Measurements from ENCODE around the gene LHFPL6.

LHFPL6 gene

DNA sequence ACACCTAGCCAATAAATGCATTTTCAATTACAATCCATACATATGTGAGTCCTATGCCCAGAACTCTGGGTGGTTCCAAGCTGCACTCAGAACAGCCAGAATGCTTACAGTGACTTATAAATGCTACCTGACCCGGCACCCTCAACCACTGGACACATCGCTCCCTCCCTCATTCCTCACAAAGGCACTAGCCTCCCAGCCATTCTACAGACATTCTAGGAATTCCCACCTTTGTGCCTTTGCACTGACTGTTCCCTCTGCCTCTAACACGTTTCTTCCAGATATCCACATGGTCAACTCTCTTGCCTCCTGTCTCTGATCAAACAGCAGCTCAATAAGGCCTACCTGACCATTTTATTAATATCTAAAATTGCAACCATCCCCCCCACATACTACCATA is 99.9 kb downstream of the LHFPL6 start:
- TF ChIP-seq GATA2 (IDR thresholded peaks at IDR 0.05; ENCODE audit: low read depth, low read length) (no peak), GATA3 (IDR thresholded peaks at IDR 0.05; ENCODE audit: low read depth, low read length) (no peak)

GRCh38 chr13:39501702-39502324 is 101.2 kb downstream of the LHFPL6 start:
- no peak for TF ChIP-seq GATA3 (IDR thresholded peaks at IDR 0.05; ENCODE audit: low read depth, low read length)
- TF ChIP-seq GATA2 (IDR thresholded peaks at IDR 0.05; ENCODE audit: low read depth, low read length): no peak

- TF ChIP-seq GATA3 (IDR thresholded peaks at IDR 0.05; ENCODE audit: low read depth, low read length) (no peak), GATA2 (IDR thresholded peaks at IDR 0.05; ENCODE audit: low read depth, low read length) (no peak)
Observed at GRCh38 chr13:39499604-39500003, 103.4 kb downstream of the LHFPL6 start.

DNA sequence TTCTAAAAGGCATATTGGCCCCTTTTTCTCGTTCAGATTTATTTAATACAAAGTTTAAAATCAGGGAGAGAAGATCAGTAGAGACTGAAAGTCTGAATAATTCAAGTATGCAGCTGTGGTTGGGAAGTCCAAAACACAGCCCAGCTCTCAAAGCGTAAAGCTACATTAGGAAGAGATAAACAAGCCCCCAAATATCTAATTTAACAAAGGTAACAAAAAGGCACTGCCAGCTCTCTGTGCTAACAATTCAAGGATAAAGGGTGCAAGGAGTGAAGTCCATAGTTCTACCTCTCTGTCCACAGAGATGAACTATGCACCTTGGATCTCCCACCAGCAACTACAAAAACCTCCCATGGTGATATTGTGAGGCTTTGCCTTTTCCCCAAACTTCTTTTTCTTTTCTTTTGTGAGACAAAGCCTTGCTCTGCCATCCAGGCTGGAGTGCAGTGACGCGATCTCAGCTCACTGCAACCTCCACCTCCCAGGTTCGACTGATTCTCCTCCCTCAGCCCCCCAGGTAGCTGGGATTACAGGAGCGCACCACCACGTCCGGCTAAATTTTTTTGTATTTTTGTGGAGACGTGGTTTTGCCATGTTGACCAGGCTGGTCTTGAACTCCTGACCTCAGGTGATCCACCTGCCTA is 104.4 kb downstream of the LHFPL6 start:
- no peak for TF ChIP-seq GATA2 (IDR thresholded peaks at IDR 0.05; ENCODE audit: low read depth, low read length)
- no peak for TF ChIP-seq GATA3 (IDR thresholded peaks at IDR 0.05; ENCODE audit: low read depth, low read length)

DNA sequence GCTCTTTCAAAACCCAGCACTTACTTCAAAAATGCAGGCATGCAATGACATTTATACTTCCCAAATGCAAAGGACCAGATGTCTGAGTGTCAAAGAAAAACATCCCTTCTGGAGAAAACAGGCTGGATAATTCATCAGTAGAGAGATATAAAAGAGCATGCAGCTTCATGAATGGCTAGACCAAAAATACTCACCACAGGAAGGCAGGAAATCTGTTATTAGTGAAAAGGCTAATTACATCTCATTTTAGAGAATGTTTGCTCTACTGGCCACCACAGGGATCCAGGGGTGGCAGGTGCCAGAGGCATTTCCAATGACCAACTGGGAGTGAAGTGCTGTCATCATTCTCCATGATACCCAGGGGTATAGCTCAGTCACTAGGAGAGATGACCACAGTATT is 106.5 kb downstream of the LHFPL6 start:
- TF ChIP-seq GATA3 (IDR thresholded peaks at IDR 0.05; ENCODE audit: low read depth, low read length) (no peak), GATA2 (IDR thresholded peaks at IDR 0.05; ENCODE audit: low read depth, low read length) (no peak)

DNA sequence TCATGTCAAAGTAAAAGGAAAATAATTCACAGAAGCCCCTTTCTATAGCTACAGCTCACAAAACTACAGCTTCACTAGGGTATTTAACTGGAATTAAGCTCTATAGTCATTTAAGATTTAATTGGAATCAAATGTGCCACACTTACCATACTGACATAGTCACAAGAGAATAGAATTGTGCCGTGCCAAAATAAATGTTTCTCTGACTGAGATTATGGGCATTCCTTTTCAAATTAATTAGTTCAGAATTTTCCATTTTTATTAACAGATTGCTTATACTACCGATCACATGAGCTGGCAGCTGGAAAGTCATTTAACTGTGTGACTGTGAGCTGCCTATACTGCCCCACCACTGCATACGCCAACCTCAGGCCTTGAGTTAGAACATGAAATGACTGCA is 108.4 kb downstream of the LHFPL6 start:
- TF ChIP-seq GATA3 (IDR thresholded peaks at IDR 0.05; ENCODE audit: low read depth, low read length) (no peak), GATA2 (IDR thresholded peaks at IDR 0.05; ENCODE audit: low read depth, low read length) (no peak)

GRCh38 chr13:39494006-39494405 is 109.0 kb downstream of the LHFPL6 start:
- no peak for TF ChIP-seq GATA3 (IDR thresholded peaks at IDR 0.05; ENCODE audit: low read depth, low read length)
- TF ChIP-seq GATA2 (IDR thresholded peaks at IDR 0.05; ENCODE audit: low read depth, low read length): no peak

- TF ChIP-seq GATA2 (IDR thresholded peaks at IDR 0.05; ENCODE audit: low read depth, low read length): no peak
- TF ChIP-seq GATA3 (IDR thresholded peaks at IDR 0.05; ENCODE audit: low read depth, low read length): no peak
Observed at GRCh38 chr13:39490136-39490535, 112.9 kb downstream of the LHFPL6 start.

- TF ChIP-seq GATA2 (IDR thresholded peaks at IDR 0.05; ENCODE audit: low read depth, low read length) (no peak), GATA3 (IDR thresholded peaks at IDR 0.05; ENCODE audit: low read depth, low read length) (no peak)
Observed at GRCh38 chr13:39486758-39487157, 116.2 kb downstream of the LHFPL6 start.

- TF ChIP-seq GATA3 (IDR thresholded peaks at IDR 0.05; ENCODE audit: low read depth, low read length) (no peak), GATA2 (IDR thresholded peaks at IDR 0.05; ENCODE audit: low read depth, low read length) (no peak)
Observed at GRCh38 chr13:39485314-39485700, 117.7 kb downstream of the LHFPL6 start.

- TF ChIP-seq GATA2 (IDR thresholded peaks at IDR 0.05; ENCODE audit: low read depth, low read length) (no peak), GATA3 (IDR thresholded peaks at IDR 0.05; ENCODE audit: low read depth, low read length) (no peak)
Observed at GRCh38 chr13:39484506-39485313, 118.3 kb downstream of the LHFPL6 start.

- TF ChIP-seq GATA2 (IDR thresholded peaks at IDR 0.05; ENCODE audit: low read depth, low read length) (no peak), GATA3 (IDR thresholded peaks at IDR 0.05; ENCODE audit: low read depth, low read length) (no peak)
Observed at GRCh38 chr13:39483326-39483725, 119.7 kb downstream of the LHFPL6 start.

- TF ChIP-seq GATA3 (IDR thresholded peaks at IDR 0.05; ENCODE audit: low read depth, low read length) (no peak), GATA2 (IDR thresholded peaks at IDR 0.05; ENCODE audit: low read depth, low read length) (no peak)
Observed at GRCh38 chr13:39481491-39481890, 121.5 kb downstream of the LHFPL6 start.

GRCh38 chr13:39474600-39474999 is 128.4 kb downstream of the LHFPL6 start:
- no peak for TF ChIP-seq GATA3 (IDR thresholded peaks at IDR 0.05; ENCODE audit: low read depth, low read length)
- TF ChIP-seq GATA2 (IDR thresholded peaks at IDR 0.05; ENCODE audit: low read depth, low read length): no peak

GRCh38 chr13:39469676-39470075 is 133.3 kb downstream of the LHFPL6 start:
- TF ChIP-seq GATA2 (IDR thresholded peaks at IDR 0.05; ENCODE audit: low read depth, low read length) (no peak), GATA3 (IDR thresholded peaks at IDR 0.05; ENCODE audit: low read depth, low read length) (no peak)
